ENCODE results near the gene RNF227. TPM values are rescaled to one million over a fixed set of nuclear protein-coding genes. Genes with fewer than 3 reads are reported as not detected.

Gene RNF227
- total and polyA plus RNA-seq, 10 of the 15 experiments (the other 5 are each of a cell fraction or from before 2014, with no cell fraction given): 0.49 to 5.0 (median 1.3) TPM

DNA sequence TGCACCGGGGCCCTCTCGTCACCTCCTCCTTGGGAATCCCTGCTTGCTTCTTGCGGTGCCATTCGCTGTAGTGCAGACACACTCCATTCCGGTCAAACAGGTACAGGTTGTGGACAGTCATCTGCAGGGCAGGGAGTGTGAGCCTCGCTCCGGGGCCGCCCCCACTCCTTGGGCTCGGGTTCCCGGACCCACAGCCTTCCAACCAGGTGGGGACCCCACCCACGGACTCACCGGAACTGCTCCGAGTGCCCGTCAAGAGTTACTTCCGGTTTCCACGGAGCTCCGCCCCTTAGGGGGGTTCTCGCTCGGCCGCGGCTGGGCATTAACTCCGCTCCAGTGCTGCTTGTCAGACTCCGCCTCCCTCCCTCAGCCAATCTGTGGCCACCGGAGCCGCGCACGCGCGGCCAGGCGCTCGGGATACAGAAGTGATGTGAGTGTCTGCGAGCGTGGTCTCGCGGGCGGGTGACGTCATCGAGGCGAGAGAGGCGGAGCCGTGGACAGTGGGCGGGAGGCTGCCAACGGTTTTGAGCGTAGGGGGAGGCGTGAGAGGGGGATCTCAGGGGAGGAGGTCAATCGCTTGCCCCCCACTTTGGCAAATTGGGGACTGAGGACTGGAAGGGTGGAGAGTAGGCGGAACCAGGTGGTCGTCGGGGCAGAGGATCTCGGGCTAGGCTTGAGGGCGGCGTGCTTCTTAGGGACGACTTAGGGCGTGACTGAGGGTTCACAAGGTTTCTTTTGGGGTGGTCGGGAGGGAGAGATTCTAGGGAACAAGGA is 15.8 kb upstream of the RNF227 start, which contains the start of the genes CNTROB and TRAPPC1 (continued):
- TF ChIP-seq ZNF274 (IDR thresholded peaks at IDR 0.05; ENCODE audit: insufficient read depth, insufficient read length): no peak
- TF ChIP-seq MXI1 (IDR thresholded peaks at IDR 0.05; ENCODE audit: low read depth, low read length): peak; percentile 65
- TF ChIP-seq TCF3 (IDR thresholded peaks at IDR 0.05; ENCODE audit: borderline replicate concordance, insufficient read depth, low read depth, low read length): no peak

DNA sequence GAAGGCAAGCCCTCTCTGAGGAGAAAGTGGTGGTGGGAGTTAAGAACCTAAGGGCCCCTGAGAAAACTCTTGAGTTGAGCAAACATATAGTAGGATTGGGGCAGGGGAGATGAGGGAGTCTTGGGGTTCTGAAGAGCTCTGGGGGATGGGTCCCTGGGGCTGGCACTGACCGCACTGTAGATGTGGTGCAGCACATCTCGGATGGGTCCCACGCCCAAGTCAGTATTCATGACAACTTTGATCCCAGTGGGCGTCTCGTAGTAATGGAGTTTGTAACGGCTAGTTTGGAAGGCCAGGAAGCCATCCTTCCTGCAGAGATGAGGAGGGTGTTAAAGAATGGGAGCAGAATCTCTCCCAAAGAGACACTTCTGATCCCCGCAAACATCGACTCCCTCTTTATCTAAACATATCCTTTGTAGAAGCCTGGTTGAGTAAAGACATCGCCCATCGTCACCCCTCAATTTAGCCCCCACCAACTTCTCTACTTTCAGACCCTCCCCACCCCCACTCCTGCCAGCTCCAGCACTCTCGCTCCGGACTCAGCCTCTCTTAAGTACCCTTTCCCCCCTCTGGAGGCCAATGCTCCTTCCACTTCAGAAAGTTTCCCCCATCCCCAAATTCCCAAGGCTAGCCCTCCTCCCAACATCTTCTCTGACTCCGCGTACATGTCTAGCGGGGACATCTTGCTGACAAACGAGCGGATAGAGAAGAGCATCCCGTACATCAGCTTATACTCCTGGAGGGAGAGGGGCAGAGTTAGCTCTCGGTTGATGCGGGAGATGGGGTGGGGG is 14.9 kb upstream of the RNF227 start:
- ChIA-PET SMC1A (ENCODE audit: uncharacterized antibody, unreplicated experiment) (interaction anchor here (1.1 to 2.7 kb wide), 7 partner anchors 10 to 96 kb away, joined by 3 to 16 read pairs (median 4); no protein-coding TSS in a partner anchor), RAD21 (ENCODE audit: unreplicated experiment) (interaction anchor here (0.6 to 2.8 kb wide), 13 partner anchors 13 to 259 kb away, joined by 3 to 14 read pairs (median 4); partner anchors contain the start of genes BORCS6, NAA38 and RNF227), POLR2A (interaction anchor here (0.6 to 3.4 kb wide), 12 partner anchors 11 to 96 kb away, joined by 3 to 27 read pairs (median 4); partner anchors contain the start of genes NAA38 and RNF227), CTCF (interaction anchor here (0.7 to 8.9 kb wide), 13 partner anchors 13 to 127 kb away, joined by 3 to 76 read pairs (median 5); partner anchors contain the start of genes CYB5D1, NAA38 and RNF227)
- H3K9ac ChIP-seq (ENCODE audit: control insufficient read depth, insufficient read depth, low read length): peak overlapping the region; percentile 97
- peak overlapping the region; percentile 100 for H3K4me3 ChIP-seq
- no peaks in the 10 kb centered on the region; a peak in 1 of 4 replicates for H3K36me3 ChIP-seq (ENCODE audit: control insufficient read depth in 2 of 2, insufficient read depth in 2 of 2, low read length in 1 of 2)
- peaks cover 8% of the 10 kb centered on the region for H3K4me1 ChIP-seq (ENCODE audit: control insufficient read depth, insufficient read depth, low read length)
- peak overlapping the region; percentile 87 for H2AFZ ChIP-seq (ENCODE audit: control insufficient read depth, low read depth, low read length)
- BruUV-seq (replicated peaks): TSS peak; percentile 93
- 22% methylated on average over 20 of the region's 20 CpGs for WGBS (ENCODE audit: insufficient coverage, insufficient replicate concordance, low lambda C conversion rate, missing lambda C conversion rate)
- no peaks in the 10 kb centered on the region for H3K9me3 ChIP-seq (replicated peaks; ENCODE audit: control insufficient read depth, insufficient read depth, low read length)
- no peaks in the 10 kb centered on the region for H3K27me3 ChIP-seq (replicated peaks in 1 of 2; ENCODE audit: control insufficient read depth in 2 of 2, insufficient read depth in 2 of 2, low read length in 1 of 2)
- no peak for DNase-seq (ENCODE audit: low read depth, low spot score)
- no peak for ATAC-seq
- intact Hi-C loops (cut with micrococcal nuclease; ENCODE audit: unreplicated experiment) (loop anchor here (5.0 kb wide), 1 partner anchor 56 kb away; no protein-coding TSS in a partner anchor), in situ Hi-C loops (cut with MboI) (no loop called here)
- peak overlapping the region; percentile 71 for H3K27ac ChIP-seq (ENCODE audit: control insufficient read depth, insufficient read depth)
- H3K79me2 ChIP-seq (ENCODE audit: control insufficient read depth, insufficient read depth, low read length): peaks cover 31% of the 10 kb centered on the region
- FAIRE-seq: no peak
- no peaks in the 10 kb centered on the region for H4K20me1 ChIP-seq (ENCODE audit: control insufficient read depth, insufficient read depth)
- H3K4me2 ChIP-seq (ENCODE audit: control insufficient read depth, insufficient read depth): peak overlapping the region; percentile 58
- TF ChIP-seq POU2F2 (IDR thresholded peaks at IDR 0.05; ENCODE audit: borderline replicate concordance, low read depth, low read length) (no peak), ATF7 (IDR thresholded peaks at IDR 0.05; ENCODE audit: low read depth) (no peak)
- TF ChIP-seq, protein P1, sequence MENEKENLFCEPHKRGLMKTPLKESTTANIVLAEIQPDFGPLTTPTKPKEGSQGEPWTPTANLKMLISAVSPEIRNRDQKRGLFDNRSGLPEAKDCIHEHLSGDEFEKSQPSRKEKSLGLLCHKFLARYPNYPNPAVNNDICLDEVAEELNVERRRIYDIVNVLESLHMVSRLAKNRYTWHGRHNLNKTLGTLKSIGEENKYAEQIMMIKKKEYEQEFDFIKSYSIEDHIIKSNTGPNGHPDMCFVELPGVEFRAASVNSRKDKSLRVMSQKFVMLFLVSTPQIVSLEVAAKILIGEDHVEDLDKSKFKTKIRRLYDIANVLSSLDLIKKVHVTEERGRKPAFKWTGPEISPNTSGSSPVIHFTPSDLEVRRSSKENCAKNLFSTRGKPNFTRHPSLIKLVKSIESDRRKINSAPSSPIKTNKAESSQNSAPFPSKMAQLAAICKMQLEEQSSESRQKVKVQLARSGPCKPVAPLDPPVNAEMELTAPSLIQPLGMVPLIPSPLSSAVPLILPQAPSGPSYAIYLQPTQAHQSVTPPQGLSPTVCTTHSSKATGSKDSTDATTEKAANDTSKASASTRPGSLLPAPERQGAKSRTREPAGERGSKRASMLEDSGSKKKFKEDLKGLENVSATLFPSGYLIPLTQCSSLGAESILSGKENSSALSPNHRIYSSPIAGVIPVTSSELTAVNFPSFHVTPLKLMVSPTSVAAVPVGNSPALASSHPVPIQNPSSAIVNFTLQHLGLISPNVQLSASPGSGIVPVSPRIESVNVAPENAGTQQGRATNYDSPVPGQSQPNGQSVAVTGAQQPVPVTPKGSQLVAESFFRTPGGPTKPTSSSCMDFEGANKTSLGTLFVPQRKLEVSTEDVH (IDR thresholded peaks at IDR 0.05; ENCODE audit: low read depth, partially characterized antibody): no peak
- TF ChIP-seq, protein P2, sequence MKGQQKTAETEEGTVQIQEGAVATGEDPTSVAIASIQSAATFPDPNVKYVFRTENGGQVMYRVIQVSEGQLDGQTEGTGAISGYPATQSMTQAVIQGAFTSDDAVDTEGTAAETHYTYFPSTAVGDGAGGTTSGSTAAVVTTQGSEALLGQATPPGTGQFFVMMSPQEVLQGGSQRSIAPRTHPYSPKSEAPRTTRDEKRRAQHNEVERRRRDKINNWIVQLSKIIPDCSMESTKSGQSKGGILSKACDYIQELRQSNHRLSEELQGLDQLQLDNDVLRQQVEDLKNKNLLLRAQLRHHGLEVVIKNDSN (IDR thresholded peaks at IDR 0.05; ENCODE audit: borderline replicate concordance, extremely low read length, insufficient read depth, low read depth, low read length): no peak
- TF ChIP-seq, protein P3, sequence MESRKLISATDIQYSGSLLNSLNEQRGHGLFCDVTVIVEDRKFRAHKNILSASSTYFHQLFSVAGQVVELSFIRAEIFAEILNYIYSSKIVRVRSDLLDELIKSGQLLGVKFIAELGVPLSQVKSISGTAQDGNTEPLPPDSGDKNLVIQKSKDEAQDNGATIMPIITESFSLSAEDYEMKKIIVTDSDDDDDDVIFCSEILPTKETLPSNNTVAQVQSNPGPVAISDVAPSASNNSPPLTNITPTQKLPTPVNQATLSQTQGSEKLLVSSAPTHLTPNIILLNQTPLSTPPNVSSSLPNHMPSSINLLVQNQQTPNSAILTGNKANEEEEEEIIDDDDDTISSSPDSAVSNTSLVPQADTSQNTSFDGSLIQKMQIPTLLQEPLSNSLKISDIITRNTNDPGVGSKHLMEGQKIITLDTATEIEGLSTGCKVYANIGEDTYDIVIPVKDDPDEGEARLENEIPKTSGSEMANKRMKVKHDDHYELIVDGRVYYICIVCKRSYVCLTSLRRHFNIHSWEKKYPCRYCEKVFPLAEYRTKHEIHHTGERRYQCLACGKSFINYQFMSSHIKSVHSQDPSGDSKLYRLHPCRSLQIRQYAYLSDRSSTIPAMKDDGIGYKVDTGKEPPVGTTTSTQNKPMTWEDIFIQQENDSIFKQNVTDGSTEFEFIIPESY (IDR thresholded peaks at IDR 0.05): no peak

Data from GM12878 (cell line).